NCI-H524 (cell line): ENCODE measurements around the gene PTPN21.

Source experiments
- DNase-seq, 2 experiments: peaks; one replicate each; lab custom pipeline; 2025; lab: John Stamatoyannopoulos, UW

The PTPN21 gene

GRCh38 chr14:88554457-88555286 is at the start of gene PTPN21:
TSS of gene PTPN21 (minus strand) at chr14:88555007. CDS start at chr14:88550417, 4,590 bp downstream.
- DNase-seq, result peak; percentile 15 to 57

- DNase-seq, result peak in 1 of 2 experiments; percentile 80
These were observed 49.4 kb upstream of the PTPN21 start for GRCh38 chr14:88604212-88604611.

- DNase-seq, result no peak
These were observed 45.1 kb upstream of the PTPN21 start for GRCh38 chr14:88599761-88600439.

- no peak for DNase-seq
These were observed 44.5 kb upstream of the PTPN21 start for GRCh38 chr14:88599326-88599725.

- no peak for DNase-seq
These were observed 43.4 kb upstream of the PTPN21 start for GRCh38 chr14:88598097-88598675.

GRCh38 chr14:88597601-88598000 is 42.8 kb upstream of the PTPN21 start:
- no peak for DNase-seq

- no peak for DNase-seq
These were observed 42.2 kb upstream of the PTPN21 start for GRCh38 chr14:88597038-88597437.

- DNase-seq, result peak in 1 of 2 experiments; percentile 64
These were observed 37.2 kb upstream of the PTPN21 start for GRCh38 chr14:88592031-88592430.

DNA sequence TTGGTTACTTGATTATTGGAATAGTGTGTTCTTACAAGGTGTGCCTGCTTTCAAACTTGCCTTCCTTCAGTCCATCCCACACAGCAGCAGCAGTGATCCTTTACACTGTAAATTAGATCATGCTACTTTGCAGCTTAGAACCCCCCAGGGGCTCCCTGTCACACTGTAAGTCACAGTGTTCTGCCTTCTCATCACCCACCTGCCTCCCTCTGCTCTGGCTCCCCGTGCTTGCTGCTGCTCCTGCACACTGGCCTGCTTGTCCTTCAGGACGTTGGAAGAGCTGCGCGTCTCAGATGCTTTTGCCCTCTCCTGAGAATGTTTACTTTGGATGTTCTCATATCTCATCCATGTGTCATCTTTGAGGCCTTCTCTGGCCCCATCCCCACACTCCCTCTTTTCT is 35.4 kb upstream of the PTPN21 start:
- DNase-seq, result no peak

- DNase-seq, result no peak
These were observed 33.3 kb upstream of the PTPN21 start for GRCh38 chr14:88588081-88588480.

DNA sequence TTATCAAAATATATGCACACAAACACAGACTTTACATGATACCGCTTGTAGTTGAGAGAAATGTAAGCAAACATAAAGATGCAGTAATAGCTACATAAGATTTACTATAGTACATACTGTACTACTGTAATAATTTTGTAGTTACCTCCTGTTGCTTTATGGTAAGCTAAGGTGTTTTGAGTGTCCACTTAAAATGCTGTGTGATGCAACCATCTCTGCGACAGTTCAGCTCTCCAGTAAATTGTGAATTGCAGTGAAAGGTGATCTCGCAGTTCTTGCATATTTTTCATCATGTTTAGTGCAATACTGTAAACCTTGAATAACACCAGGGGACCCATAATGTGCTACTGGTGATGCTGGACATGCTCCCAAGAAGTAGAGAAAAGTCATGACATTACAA is 29.6 kb upstream of the PTPN21 start:
- no peak for DNase-seq

GRCh38 chr14:88576222-88576621 is 21.4 kb upstream of the PTPN21 start:
- no peak for DNase-seq

GRCh38 chr14:88572117-88572516 is 17.3 kb upstream of the PTPN21 start:
- DNase-seq, result no peak

- no peak for DNase-seq
These were observed 13.4 kb upstream of the PTPN21 start for GRCh38 chr14:88568196-88568595.

- no peak for DNase-seq
These were observed 10.6 kb upstream of the PTPN21 start for GRCh38 chr14:88565427-88565826.

DNA sequence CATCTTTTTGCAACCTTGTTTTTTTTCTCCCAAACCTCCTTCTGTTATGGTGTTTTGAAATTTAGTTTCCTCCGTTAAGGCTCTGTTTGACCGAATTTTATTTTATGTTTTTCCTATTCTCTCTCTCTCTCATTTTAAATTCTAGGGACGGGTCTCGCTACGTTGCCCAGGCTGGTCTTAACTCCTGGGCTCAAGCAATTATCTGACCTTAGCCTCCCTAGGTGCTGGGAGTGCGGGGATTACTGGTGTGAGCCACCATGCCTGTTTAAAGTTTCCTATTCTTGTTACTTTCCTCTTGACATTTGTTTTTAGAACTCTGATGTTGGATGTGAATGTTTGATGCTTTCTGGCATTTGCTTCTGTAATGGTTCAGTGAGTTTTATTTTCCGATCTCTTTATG is 9.0 kb upstream of the PTPN21 start:
- DNase-seq, result no peak

DNA sequence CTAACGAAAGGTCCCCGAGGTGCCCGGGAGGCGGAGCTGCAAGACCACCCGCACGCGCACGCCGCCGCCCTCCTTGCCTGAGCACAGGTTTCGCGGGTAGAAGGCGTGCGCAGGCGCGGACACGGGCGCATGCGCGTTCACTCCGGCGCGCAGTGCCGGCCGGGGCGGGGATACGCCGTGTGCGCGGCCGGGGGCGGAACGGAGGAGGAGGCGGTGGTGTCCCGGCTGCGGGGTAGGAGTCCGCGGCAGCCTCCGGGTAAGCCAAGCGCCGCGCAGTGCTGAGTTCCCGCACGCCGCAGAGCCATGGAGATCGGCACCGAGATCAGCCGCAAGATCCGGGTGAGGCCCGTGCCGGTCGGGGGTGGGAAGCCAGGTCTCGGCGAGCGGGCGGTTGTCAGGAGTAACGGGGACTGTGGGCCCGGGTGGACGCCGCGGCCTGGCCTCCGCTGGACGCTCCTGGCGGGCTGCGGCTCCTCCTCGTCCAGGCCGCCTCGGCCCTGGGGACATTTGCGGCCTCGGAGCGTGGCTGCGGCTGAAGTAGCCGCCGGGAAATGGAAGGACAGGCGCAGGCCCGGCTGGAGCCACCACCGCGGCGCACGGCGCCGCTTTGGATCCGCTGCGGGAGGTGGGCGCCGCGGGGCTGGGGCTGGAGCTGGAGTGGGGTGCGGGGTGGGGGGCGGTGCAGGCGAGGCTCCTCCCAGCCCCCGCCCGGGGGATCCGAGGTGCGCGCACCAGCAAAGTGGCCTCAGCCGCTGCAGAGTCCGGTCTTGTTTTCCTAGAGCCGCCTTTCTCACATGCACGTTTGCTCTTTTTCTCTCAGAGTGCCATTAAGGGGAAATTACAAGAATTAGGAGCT is 8.3 kb upstream of the PTPN21 start, which contains the start of gene ZC3H14:
Gene ZC3H14, plus strand, starts transcription at position 207 of the 856 bp plus-strand sequence. Its CDS starts 97 bp downstream, at position 304.
- peak; percentile 92 to 96 for DNase-seq

GRCh38 chr14:88562532-88562830 is 7.7 kb upstream of the PTPN21 start:
- DNase-seq, result no peak

GRCh38 chr14:88559852-88560251 is 5.0 kb upstream of the PTPN21 start:
- DNase-seq, result peak; percentile 11 to 65

GRCh38 chr14:88556581-88556980 is 1.8 kb upstream of the PTPN21 start:
- DNase-seq, result no peak

GRCh38 chr14:88553886-88554456 is 836 bp downstream of the PTPN21 start:
- DNase-seq, result no peak

- DNase-seq, result no peak
These were observed 1.9 kb downstream of the PTPN21 start for GRCh38 chr14:88552876-88553275.
